ENCODE results near the gene KRTCAP3.
"Not testable (repeated sequence)": the region's sequence is repeated elsewhere in the genome, so short reads cannot be mapped to it uniquely, and the experiment has no call there.

The KRTCAP3 gene, protein sequence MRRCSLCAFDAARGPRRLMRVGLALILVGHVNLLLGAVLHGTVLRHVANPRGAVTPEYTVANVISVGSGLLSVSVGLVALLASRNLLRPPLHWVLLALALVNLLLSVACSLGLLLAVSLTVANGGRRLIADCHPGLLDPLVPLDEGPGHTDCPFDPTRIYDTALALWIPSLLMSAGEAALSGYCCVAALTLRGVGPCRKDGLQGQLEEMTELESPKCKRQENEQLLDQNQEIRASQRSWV

DNA sequence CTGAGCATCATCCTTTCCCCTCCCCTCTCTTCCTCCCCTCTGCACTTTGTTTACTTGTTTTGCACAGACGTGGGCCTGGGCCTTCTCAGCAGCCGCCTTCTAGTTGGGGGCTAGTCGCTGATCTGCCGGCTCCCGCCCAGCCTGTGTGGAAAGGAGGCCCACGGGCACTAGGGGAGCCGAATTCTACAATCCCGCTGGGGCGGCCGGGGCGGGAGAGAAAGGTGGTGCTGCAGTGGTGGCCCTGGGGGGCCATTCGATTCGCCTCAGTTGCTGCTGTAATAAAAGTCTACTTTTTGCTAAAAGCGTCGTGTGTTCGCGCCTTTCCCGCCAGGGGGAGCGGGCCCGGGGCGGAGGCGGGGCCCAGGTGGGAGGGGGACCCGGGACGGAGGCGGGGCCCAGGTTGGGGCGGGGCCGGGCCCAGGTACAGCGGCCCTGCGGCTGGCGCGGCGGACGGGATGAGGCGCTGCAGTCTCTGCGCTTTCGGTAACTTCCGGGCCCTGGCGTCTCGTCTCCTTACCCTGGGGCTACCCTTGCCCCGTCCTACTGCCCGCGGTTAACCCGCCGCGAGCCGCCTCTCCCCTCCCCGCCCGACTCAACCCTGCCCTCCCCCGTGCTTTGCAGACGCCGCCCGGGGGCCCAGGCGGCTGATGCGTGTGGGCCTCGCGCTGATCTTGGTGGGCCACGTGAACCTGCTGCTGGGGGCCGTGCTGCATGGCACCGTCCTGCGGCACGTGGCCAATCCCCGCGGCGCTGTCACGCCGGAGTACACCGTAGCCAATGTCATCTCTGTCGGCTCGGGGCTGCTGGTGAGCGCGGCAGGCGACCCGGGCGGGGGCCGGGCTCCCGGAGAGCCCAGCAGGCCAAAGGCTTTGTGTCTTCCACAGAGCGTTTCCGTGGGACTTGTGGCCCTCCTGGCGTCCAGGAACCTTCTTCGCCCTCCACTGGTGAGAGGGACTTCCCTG lies at the start of gene KRTCAP3:
TSS of gene KRTCAP3 (plus strand) at position 424 of the 962 bp plus-strand sequence. CDS start at position 456, 32 bp downstream.
- no peak for FAIRE-seq

DNA sequence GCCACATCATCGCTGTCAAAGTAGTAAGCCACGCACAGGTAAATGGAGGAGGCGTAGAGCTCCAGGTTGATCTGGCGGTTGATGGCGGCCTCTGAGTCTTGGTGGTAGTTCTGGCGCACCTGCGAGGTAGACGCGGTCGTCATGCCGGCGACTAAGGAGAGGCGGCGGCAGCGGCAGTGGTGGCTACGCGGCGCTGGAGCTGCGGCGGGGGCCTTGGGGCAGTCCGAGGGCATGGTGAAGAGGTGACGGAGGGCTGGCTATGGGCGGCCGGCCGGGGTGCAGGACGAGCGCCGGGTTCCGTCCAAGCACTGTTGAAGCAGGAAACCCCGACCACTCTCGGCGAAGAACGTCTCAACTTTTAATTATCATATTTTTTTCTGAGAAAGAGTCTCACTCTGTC lies 49.0 kb upstream of the KRTCAP3 start:
- no peak for FAIRE-seq

DNA sequence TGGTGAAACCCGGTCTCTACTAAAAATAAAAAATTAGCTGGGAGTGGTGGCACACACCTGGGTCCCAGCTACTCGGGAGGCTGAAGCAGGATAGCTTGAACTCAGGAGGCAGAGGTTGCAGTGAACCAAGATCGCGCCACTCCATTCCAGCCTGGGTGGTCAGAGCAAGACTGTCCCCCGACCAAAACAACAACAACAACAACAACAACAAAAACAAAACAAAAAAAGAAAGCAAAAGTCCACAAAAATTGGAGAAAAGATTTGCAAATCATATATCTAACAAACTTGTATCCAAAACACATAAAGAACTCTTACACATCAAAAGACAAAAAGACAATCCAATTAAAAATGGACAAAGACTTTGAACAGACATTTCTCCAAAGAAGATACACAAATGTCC lies 43.2 kb upstream of the KRTCAP3 start:
- FAIRE-seq = no peak

DNA sequence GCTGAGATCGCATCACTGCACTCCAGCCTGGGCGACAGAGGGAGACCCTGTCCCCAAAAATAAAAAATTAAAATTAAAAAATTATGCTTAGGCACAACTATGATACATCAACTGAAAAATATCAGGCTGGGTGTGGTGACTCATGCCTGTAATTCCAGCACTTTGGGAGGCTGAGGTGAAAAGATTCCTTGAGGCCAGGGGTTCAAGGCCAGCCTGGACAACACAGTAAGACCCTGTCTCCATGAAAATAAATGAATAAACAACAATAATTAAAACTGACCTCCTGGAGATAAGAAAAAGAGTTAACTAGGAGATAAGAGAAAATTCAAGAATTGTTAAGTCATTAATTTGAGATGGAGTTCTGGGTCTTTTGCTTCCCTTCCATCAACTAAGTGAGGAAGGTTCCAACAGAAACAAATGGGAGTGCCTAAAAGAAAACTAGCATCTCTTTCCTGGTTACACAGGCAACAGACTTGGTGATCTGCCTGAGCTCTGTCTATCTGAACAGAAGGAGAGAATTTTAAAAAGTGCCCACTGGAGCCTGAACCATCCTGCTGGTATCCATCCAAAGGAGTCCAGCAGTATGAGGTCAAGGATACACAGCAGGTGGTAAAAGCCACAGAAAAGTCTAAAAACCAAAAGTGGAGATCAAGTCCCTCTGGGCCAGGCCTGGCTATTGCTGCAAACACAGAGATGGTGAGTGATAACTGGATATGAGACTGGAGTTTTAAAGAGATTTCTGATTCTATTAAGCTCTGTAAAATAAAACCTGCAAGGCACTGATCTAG lies 41.6 kb upstream of the KRTCAP3 start:
- FAIRE-seq = no peak

DNA sequence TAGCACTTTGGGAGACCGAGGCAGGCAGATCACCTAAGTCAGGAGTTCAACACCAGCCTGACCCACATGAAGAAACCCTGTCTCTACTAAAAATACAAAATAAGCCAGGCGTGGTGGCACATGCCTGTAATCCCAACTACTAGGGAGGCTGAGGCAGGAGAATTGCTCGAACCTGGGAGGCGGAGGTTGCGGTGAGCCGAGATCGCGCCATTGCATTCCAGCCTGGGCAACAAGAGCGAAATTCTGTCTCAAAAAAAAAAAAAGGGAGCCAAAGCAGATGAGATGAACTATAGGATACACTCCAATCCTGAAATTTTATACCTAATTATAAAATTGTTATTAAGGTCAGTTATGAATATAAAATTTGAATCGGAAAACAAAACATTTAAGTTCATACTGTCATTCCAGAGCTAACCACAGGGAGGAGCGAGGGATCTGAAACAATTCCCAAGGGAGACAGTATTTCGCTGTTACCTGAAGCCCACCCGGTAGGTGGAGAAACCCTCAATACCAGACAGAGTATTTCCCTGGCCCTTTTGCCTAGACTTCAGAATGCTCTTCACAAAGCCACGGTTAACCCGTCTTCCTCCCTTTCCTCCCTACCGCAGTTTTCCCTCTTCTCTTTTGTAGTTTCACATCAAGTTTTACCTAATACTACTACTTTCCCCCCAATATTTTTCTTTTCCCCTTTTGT lies 34.2 kb upstream of the KRTCAP3 start:
- FAIRE-seq = peak; percentile 91

DNA sequence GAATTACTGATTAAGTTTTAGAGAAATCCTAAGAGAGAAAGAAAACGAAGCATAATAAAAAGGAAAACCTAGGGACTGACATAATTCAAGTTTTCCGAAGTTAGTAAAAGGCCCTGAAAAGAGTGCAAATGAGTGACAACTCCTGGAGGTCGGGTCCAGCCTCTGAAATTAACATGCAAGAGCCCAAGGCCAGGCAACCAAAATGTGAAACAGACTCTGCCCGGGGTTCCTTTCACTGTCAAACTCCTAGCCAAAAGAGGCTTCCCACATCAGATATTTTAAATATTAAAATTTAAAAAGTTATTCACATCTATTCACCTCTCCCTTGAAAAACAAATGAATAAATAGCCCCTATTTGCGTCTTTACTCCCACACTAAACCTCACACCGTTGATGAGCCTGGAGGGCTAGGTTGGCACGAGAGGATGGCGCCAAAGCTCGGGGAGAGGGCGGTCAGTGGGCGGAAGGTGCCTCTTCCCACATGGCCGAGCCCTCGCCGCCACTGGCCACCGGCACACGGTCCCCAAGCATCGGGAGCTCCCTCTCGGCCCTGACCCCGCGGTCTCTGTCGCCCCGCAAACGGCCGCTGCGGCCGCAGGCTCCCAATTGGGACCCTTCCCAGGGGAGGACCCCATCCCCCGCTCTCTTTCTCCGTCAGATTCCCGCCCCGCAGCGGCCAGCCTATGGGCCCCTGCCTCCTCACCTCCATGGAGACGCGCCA lies 33.4 kb upstream of the KRTCAP3 start:
- no peak for FAIRE-seq

DNA sequence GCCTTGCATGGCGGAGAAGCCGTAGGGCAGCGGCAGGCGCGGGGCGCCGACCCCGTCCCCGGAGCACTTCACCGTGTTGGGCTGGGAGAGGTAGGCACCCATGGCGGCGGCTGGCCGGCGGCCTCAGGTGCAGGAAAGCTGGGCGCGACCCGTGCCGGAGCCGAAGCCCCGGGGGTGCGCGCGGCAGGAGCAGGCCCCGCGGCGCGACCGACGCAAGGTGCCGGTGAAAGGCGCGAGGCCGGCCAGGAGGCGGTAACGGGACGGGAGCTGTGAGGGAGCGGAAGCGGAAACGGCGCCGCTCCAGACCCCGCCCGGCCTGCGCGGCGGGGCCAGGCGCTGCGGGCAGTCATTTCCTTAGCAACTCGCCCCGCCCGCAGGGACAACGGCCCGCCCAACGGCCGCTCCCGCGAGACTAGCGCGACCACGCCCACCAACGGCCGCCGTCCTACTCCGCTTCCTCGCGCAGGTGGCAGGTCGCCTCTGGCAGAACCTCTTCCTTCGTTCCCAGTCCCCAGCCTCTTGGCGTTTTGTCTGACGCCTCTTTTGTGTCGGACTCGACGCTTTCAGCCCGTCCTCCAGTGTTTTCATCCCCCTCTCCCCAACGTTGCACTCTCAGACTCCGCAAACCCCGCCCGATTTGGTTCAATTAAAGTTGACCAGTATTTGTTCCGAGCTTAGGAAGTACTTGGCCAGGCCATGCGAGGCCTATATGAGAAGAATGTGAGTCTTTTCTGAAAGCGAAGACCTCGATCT lies 32.7 kb upstream of the KRTCAP3 start, which contains the start of gene PPM1G:
TSS of gene PPM1G (minus strand) at position 271 of the 753 bp plus-strand sequence. CDS start at position 102, 169 bp downstream.
- FAIRE-seq = peak; percentile 50

DNA sequence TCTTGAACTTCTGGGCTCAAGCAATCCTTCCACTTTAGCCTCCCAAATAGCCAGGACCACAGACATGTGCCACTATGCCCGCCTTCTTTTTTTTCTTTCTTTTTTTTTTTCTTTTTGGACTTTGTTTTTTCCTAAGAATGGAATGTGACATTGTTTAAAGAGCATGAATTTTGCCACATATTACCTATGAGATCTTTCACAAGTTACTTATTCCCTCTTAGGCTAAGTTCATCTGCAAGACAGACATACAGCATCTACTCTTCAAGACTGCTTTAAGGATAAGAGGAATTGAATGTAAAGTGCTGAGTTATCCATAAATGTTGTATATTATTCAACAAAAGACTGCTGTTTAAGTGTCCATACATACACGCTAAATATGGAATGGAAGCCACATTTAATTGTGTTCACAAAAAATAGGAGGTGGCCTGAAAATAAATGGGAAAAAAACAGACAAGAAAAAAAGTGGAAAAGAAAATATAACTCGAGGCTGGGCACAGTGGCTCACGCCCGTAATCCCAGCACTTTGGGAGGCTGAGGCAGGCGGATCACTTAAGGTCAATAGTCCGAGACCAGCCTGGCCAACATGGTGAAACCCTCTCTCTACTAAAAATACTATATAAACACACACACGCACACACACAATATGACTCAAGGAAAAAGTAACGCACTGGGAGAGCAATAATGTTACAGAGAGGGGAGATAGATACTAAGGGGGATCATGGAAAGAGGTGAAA lies 29.6 kb upstream of the KRTCAP3 start:
- FAIRE-seq = no peak

DNA sequence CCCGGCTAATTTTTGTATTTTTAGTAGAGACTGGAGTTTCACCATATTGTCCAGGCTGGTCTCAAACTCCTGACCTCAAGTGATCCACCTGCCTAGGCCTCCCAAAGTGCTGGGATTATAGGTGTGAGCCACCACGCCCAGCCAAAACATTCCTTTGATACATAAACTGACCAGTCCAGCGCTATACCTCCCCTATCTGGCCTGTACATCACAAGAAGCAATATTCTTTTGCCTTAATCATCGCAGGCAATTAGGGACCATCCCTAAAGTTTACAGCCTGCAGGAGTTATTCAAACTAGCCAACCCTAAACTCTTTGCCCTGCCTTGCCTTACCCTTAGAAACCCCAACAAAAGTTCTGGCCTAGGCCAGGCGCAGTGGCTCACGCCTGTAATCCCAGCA lies 26.0 kb upstream of the KRTCAP3 start:
- no peak for FAIRE-seq

DNA sequence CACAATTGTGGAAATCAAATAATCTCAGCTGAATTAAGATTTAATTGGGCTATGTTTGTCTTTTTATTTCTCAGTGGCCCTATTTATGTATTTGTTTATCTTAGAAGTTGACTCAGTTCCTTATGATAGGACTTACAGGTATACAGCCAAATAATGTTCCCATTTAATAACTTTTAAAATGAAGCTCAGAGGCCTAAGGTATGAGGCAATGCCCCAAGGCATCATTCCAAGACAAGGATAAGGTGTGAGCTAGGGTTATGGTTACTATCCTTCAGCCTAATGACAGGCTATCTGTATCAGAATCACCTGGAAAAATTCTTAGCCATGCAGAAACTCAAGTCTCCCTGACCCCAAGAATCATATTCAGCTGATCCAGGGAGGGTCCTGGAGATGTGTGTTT lies 21.2 kb upstream of the KRTCAP3 start:
- FAIRE-seq = no peak

DNA sequence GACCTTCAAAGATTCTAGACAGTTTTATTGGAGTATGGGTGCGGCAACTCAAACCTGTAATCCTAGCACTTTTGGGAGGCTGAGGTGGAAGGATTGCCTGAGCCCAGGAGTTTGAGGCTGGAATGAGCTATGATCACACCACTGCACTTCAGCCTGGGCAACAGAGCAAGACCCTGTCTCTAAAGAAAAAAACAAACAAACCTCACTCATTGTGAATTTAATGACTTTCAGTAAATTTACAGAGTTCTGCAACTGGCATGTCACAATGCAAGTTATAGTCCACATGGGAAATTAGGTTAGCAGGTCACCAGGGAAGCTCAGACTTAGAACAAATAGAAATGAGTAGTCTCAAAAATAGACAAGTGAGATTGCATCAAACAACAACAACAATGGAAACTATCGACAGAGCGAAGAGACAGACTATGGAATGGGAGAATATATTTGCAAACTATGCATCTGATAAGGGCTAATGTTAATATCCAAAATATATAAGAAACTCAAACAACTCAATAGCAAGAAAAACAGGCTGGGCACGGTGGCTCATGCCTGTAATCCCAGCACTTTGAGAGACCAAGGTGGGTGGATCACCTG lies 20.4 kb upstream of the KRTCAP3 start:
- no peak for FAIRE-seq

DNA sequence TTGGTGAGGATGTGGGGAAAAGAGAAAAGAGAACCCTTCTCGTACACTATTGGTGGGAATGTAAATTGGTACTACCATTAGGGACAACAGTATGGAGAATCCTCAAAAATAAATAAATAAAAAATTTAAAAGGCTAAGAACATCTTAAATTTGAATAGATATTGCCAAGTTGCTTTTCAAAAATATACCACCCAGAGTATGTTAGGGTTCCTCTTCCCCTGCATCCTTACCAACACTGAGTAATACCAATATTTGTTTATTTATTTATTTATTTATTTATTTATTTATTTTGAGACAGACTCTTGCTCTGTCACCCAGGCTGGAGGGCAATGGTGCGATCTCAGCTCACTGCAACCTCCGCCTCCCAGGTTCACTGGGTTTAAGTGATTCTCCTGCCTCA lies 19.2 kb upstream of the KRTCAP3 start:
- FAIRE-seq = no peak

DNA sequence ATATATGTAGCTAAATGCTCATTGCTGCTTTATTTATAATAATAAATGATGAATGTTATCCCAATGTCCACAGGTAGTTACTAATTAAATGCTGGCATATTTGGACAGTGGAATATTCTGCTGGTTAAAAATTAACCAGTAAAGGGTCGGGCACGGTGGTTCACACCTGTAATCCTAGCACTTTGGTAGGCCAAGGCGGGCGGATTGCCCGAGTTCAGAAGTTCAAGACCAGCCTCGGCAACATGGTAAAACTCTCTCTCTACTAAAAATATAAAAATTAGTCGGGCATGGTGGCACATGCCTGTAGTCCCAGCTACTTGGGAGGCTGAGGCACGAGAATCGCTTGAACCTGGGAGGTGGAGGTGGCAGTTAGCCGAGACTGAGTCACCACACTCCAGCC lies 17.1 kb upstream of the KRTCAP3 start:
- not testable (repeated sequence) for FAIRE-seq

DNA sequence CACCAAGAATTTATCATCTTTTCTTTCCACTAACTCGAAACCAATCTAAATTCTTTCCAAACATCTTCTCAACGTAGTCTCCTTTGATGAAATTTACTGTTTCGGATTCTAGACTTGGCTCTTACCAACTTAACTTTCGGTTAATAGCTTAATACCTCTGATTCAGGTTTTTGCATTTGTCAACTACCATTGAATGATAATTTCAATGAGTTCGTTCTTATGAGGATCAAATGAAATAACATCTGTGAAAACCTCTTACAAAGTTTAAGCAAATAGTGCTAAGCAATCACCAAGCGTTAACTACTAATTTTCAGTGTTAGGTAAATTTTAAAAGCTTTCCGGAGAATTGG lies 14.3 kb upstream of the KRTCAP3 start:
- FAIRE-seq = no peak

DNA sequence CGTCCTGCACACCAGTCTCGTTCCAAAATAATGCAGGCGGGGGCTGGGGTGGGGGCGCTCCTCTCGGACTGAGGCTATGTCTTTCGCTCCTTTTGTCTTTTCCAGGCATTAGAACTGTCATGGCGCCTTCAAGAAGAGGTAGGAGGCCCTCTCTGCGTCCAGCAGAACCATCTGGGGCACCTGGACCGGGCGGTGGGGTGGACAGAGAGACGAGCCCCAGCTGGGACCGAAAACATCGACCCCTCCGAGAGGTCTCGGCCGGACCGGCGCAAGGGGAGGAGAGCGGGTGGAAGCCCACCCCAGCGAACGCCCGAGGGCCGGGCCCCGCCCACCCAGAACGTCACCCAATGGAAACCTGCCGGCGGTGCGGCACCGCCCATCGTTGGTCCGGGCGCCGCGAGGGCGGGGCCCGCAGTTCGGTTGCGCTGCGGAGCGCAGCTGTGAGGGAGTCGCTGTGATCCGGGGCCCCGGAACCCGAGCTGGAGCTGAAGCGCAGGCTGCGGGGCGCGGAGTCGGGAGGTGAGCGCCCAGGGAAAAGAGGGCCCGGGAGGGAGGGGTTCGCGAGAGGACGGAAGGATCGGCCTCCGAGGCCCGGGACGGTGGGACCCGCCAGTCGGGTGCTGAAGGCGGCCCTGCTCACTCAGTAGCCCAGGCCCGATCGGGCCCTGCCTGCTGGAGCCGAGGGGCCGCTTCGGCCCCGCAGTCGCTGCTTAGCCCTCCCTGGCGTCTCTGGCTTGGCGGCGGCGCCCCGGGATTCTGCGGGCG lies 13.8 kb upstream of the KRTCAP3 start, which contains the start of gene NRBP1:
TSS of gene NRBP1 (plus strand) at position 419 of the 765 bp plus-strand sequence. CDS start 4,643 bp downstream, outside the sequence.
- FAIRE-seq = no peak

DNA sequence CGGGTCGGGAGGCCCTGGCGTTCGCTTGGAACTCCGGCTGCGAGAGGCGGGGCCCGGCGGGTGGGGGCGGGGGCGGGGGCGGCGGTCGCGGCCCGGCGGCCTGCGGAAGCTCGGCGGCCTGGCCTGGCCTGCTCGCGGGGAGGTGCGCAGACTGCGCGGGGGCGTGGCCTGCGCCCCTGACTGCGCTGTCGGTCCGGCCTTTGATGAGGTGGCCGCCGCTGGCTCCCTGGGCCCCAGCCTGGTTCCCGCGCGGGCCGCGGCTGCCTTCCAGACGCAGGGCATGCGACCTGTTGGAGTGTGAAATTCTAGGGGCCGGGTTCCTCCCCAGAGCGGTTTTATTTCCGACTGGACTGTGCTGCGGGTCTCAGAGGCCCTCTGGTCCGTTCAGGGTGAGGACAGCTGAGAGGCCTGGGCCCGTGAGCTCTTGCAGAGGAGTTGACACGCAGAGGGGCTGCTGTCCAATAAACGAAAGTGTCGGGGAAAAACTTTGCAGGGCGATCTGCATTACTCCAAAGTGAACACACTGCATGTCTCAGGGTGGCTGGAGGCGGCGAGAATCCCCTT lies 13.1 kb upstream of the KRTCAP3 start:
- FAIRE-seq = no peak

DNA sequence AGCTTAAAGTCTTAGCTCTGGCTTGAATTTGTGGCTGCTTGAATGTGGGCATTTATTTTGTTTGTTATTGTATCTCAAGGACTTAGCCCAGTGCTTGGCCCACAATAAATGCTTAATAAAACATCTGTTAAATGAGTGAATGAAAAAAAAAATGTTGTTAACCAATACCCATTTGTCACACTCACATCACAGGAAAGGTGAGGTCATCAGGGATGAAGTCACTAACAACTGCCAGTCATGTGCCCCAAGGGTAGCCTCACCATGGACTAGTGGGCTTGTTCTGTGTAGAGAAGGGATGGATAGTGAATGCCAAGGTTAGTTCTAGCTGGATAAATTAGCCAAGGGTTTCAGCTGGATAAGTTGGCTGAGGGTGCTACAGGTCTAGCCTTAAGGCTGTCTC lies 10.8 kb upstream of the KRTCAP3 start:
- no peak for FAIRE-seq

DNA sequence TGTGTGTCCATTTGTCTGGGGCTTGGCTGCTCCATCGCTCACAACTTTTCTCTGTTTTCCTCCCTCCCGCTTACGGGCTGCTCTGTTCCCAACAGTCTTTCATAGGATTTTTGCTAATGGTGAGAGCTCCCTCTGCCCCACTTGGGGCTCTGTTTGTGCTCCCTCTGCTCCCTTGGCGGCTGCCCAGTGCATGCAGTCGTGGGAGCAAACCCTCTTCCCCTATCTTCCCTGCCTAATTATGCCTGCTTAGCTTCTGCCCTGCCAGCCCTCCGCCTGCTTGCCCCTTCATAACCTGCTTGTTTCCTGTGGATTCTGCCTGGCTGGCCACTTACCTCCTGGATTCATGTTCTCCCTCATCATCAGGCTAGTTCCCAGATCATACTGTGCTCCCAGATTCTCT lies 6.6 kb upstream of the KRTCAP3 start:
- no peak for FAIRE-seq

Data from G401.6 (cell line).